NCI-H2171 treated with DMSO at 0.1 percent for 48 hours (cell line): ENCODE data around the gene HES6.
A peak's percentile ranks its signal among the peaks of the same experiment; 100 is the strongest.

Source experiments
- DNase-seq: peaks from one replicate; lab custom pipeline; 2025; lab: John Stamatoyannopoulos, UW

The HES6 gene

GRCh38 chr2:238233625-238234024 lies 6.2 kb downstream of the HES6 start:
- no peak for DNase-seq

GRCh38 chr2:238231809-238232208 lies 8.0 kb downstream of the HES6 start:
- DNase-seq, result no peak

GRCh38 chr2:238231251-238231793 lies 8.5 kb downstream of the HES6 start:
- no peak for DNase-seq

DNA sequence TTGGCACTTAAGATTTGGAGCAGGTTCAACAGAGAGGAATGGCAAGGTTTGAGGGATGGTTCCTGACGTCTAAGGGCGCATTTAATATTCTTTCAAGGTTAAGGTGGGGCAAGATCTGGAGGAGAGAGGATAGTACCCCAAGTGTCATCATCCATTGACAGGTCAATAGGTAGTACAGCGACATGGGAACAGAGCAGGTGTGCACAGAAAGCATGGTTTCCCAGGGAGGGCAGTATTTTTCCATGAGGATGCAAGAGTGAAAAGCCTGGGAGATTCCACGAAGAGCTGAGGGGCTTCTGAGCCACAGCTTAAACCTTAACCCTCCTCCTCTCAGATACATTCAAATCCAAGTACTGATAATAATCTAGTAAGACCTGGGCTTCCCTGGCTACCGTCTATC lies 9.1 kb downstream of the HES6 start:
- DNase-seq, result no peak

GRCh38 chr2:238228700-238229099 lies 11.1 kb downstream of the HES6 start:
- DNase-seq, result no peak

- no peak for DNase-seq
Observed at GRCh38 chr2:238227587-238228032, 12.2 kb downstream of the HES6 start.

- DNase-seq, result no peak
Observed at GRCh38 chr2:238226698-238227586, 12.9 kb downstream of the HES6 start.

- no peak for DNase-seq
Observed at GRCh38 chr2:238225911-238226697, 13.7 kb downstream of the HES6 start.

GRCh38 chr2:238225121-238225520 lies 14.7 kb downstream of the HES6 start:
- DNase-seq, result no peak

DNA sequence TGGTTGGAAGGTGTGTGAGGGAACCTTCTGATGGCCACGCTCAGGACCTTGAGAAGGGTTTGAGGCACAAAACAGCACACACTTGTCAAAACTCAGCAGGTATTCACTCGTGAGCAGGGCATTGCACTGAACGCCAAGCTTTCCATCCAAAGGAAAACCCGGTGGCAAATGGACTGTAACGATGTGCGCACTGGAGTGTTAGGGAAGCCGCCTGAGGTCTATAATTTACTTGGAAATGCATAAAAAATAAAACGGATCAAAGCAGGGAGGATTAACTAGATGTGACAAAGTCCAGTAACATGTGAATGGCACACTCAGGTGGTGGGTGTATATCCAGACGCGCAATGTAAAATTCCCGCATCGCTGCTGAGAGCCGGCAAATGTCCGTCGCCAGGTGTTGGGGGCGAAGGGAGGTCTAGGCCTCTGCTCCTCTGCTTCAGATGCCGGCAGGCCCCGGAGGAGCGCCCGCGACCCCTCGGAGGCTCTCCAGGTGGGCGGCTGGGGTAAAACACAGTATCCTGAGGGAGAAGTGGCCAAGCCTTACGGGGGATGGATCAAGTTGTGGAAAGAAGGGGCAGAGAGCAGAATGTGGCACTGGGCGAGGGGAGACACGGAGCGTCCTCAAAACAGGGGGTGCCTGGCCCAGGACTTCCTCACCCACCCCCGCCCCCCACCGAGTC lies 15.3 kb downstream of the HES6 start:
- no peak for DNase-seq

DNA sequence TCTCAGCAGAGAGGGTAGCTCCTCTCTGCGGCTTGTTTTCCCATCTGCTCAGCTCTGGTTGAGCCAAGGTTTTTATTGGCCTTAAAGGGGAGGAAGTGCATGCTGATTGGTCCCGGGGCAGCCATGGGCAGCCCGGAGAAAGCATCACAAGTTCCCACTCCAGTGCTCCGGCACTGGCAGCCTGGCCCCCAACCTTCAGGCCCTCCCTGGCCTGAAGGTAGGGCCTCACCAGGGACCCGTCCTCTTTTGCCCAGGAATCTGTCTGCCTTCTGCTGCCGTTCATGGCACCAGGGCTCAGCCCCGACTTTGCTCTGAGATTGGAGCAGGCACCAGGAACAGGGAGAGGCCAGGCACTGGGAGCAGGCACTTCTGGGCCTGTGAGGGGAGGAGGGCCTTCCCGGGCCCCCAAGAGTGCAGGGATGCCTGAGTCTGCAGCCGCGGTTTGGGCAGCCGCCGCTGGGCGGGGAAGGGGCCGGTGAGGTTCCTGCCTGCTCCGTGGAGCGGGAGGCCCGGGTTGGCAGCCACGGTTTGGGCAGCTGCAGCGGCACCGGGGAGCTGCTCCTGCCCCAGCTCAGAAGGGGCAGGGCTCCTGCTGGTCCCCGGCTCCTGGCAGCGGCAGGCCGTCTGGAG lies 18.8 kb downstream of the HES6 start:
- no peak for DNase-seq

GRCh38 chr2:238220274-238220891 lies 19.5 kb downstream of the HES6 start:
- no peak for DNase-seq

- peak; percentile 37 for DNase-seq
Observed at GRCh38 chr2:238216651-238217184, 23.1 kb downstream of the HES6 start.

- no peak for DNase-seq
Observed at GRCh38 chr2:238207006-238207405, 32.8 kb downstream of the HES6 start.

DNA sequence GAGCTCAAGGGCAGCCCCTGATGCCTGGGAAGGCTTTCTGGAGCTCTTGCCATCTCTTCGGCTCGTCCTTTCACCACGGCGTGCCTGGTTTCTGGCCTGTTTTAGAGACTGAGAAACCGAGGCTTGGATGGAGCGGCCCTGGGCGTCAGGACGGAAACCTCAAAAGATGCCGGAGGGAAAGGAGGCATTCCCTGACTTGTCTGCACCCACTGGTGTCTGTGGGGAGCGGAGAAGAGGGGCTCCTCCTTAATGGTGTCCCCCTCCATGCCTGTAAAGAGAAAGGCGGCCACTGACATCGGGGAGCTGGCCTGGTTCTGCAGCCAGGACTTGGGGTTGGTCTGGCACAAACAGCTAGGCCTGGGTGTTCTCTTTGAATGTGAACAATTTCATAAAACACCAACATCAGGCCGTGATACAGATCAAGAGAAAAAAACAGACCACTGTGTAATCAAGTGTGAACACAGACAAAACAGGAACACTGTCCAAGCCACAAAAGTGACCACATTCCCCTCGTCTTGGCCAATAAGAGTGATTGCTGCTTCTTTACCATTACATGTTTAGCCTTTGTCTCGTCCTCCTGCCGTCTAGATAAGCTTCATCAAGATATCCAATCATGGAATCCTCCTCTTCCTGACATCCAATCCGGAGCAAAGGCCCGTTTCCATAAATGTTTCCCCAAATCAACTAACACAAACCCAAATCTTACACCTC lies 35.7 kb downstream of the HES6 start:
- DNase-seq, result no peak

- DNase-seq, result peak; percentile 57
Observed at GRCh38 chr2:238203094-238203972, 36.5 kb downstream of the HES6 start, which contains the start of gene ILKAP. ILKAP (minus strand) TSS chr2:238203695; CDS start chr2:238203553, 142 bp downstream.

DNA sequence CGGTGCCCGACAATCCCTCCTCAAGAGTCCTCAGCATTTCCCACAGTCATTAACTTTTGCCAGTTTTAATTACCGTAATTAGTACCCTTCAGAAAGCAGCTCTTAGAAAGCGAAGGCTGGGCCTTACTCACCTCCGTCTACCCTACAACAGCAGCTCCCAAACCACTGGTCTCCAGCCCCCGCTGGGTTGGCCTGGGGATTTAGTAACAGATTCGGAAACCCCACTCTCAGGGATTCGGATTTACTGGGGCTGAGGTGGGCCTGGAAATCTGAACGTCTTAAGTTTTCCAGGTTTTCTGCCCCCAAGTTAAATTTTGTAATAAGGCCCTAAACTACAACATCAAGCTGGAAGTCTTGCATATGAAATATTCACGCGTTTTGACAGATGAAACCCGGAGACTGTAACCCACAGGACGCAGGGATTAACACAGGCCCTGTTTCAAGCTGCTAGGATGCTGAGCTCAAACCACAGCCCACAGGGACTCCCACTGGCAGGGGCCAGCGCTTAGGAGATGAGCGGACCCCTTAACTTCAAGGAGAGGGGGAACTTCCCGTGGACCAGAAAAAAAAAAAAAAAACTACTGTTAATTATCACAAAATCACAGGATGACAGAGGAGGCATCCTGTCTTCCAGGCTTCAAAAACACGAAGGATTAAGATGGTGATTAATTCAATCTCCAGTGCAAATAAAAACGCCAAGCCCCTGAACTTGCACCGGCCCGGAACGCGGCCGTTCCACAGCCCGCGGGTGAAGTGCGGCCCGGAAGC lies 37.3 kb downstream of the HES6 start:
- DNase-seq, result no peak

DNA sequence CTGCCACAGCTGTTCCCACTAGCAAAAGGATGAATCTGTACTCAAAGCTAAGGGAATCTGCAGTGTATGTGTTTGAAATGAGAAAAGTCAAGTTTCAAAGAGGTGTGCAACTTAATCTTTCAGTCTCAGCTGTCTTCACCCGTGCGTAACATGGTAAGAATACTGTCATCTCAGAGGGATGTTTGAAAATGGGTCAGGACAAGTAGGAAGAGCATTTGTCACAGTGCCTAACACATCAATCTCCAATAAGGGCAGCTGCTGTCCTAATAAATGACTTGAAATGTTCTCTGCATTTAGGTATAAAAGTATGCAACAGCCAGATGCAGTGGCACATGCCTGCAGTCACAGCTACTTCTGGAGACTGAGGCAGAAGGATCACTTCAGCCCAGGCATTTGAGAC lies 49.4 kb downstream of the HES6 start:
- no peak for DNase-seq
